Measurements from ENCODE around the gene CAPN6.

DNA sequence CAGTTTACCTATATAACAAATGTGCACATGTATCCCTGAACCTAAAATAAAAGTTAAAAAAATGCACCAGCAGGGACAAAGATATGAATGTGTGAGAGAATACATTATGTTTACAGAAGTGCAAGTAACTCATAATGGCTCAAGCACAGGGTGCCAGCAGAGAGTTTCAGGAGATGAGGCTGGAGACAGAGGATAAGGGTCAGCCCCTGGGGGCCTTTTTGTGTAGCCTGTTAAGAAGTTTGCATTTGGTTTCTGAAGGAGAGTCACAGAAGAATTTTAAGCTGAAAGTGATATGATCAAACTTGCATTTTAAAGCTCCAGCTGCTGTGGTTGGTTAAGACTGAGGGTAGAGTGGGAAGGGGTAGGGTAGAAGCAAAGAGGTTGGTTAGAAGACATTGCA is 48.6 kb upstream of the CAPN6 start:
- TF ChIP-seq CTCF (IDR thresholded peaks at IDR 0.05) (no peak), POLR2A (IDR thresholded peaks at IDR 0.05) (no peak)

Data from breast epithelium (tissue), 3 donors.